DOHH2 (cell line): ENCODE measurements around the gene FREM2.

Source experiments
- EZH2phosphoT487 ChIP-seq: fragments of 200-600 bp; sonication (generic); IDR thresholded peaks from 2 replicates; pipeline ENCODE4 v1.6.1; 2017; ENCODE audit warnings: borderline replicate concordance, mild to moderate bottlenecking, antibody characterized with exemption, low read length, moderate library complexity, mixed read lengths
- TF ChIP-seq, protein P1 (sequence below): fragments of 200-600 bp; sonication (generic); IDR thresholded peaks from one replicate; pipeline ENCODE4 v1.5.1; 2014; ENCODE audit warnings: antibody characterized with exemption, mild to moderate bottlenecking, low read depth, low read length; ENCODE audit not compliant: poor library complexity, severe bottlenecking

- TF ChIP-seq, protein P1, sequence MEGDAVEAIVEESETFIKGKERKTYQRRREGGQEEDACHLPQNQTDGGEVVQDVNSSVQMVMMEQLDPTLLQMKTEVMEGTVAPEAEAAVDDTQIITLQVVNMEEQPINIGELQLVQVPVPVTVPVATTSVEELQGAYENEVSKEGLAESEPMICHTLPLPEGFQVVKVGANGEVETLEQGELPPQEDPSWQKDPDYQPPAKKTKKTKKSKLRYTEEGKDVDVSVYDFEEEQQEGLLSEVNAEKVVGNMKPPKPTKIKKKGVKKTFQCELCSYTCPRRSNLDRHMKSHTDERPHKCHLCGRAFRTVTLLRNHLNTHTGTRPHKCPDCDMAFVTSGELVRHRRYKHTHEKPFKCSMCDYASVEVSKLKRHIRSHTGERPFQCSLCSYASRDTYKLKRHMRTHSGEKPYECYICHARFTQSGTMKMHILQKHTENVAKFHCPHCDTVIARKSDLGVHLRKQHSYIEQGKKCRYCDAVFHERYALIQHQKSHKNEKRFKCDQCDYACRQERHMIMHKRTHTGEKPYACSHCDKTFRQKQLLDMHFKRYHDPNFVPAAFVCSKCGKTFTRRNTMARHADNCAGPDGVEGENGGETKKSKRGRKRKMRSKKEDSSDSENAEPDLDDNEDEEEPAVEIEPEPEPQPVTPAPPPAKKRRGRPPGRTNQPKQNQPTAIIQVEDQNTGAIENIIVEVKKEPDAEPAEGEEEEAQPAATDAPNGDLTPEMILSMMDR = no peak
- TF ChIP-seq EZH2phosphoT487 = no peak
These were observed 67.0 kb downstream of the FREM2 start for GRCh38 chr13:38753878-38754277.
